Measurements from ENCODE around the gene NCKAP1. TPM values are rescaled to one million over a fixed set of nuclear protein-coding genes. Genes with fewer than 3 reads are reported as not detected.

The NCKAP1 gene
- total and polyA plus RNA-seq, 10 donors, result 8.9 to 62.5 (median 49.3) TPM

GRCh38 chr2:182946958-182947369 lies 91.3 kb downstream of the NCKAP1 start:
- no peak for TF ChIP-seq POLR2A (IDR thresholded peaks at IDR 0.05)
- no peak for TF ChIP-seq CTCF (IDR thresholded peaks at IDR 0.05 in 8 of 11, conservative IDR thresholded peaks at IDR 0.05 in 3 of 11)
- no peak for TF ChIP-seq POLR2AphosphoS5 (IDR thresholded peaks at IDR 0.05)
- DNase-seq, result no peak
- intact Hi-C loops (cut with DNase I; ENCODE audit: low total_unique reads), result no loop called here
- H3K4me1 ChIP-seq, result peaks cover 0 to 3% (median 0%) of the 10 kb centered on the region in 6 donors
- 55 to 81% (median 62%) methylated on average over 1 of the region's 1 CpG for WGBS, 5 donors
- H3K27ac ChIP-seq, result no peak overlapping the region
- no peaks in the 10 kb centered on the region for H3K27me3 ChIP-seq (replicated peaks in 1 of 7)
- no peak overlapping the region for H3K4me3 ChIP-seq
- H3K36me3 ChIP-seq, result peaks cover 0 to 7% (median 0%) of the 10 kb centered on the region in 6 donors
- H3K9me3 ChIP-seq, result no peaks in the 10 kb centered on the region

GRCh38 chr2:182943339-182943738 lies 94.9 kb downstream of the NCKAP1 start:
- no peak overlapping the region for H3K4me3 ChIP-seq
- H3K9me3 ChIP-seq, result no peaks in the 10 kb centered on the region
- no peaks in the 10 kb centered on the region for H3K27me3 ChIP-seq (replicated peaks in 1 of 7)
- no peak for DNase-seq
- 38 to 44% (median 42%) methylated on average over 2 of the region's 2 CpGs for WGBS, 5 donors
- intact Hi-C loops (cut with DNase I; ENCODE audit: low total_unique reads), result no loop called here
- TF ChIP-seq POLR2AphosphoS5 (IDR thresholded peaks at IDR 0.05), result no peak
- no peak for TF ChIP-seq POLR2A (IDR thresholded peaks at IDR 0.05)
- no peak for TF ChIP-seq CTCF (IDR thresholded peaks at IDR 0.05 in 8 of 11, conservative IDR thresholded peaks at IDR 0.05 in 3 of 11)
- H3K36me3 ChIP-seq, result peaks cover 0 to 6% (median 0%) of the 10 kb centered on the region in 6 donors
- peaks cover 0 to 3% (median 0%) of the 10 kb centered on the region in 6 donors for H3K4me1 ChIP-seq
- no peak overlapping the region for H3K27ac ChIP-seq

- 73 to 87% (median 82%) methylated on average over 2 of the region's 2 CpGs for WGBS, 5 donors
- intact Hi-C loops (cut with DNase I; ENCODE audit: low total_unique reads), result no loop called here
- H3K4me1 ChIP-seq, result peaks cover 0 to 3% (median 0%) of the 10 kb centered on the region in 6 donors
These were observed 95.5 kb downstream of the NCKAP1 start for GRCh38 chr2:182942756-182943155.

GRCh38 chr2:182941919-182942318 lies 96.3 kb downstream of the NCKAP1 start:
- no peak overlapping the region for H3K4me3 ChIP-seq
- WGBS, 5 donors, result 57 to 78% (median 70%) methylated on average over 1 of the region's 1 CpG
- intact Hi-C loops (cut with DNase I; ENCODE audit: low total_unique reads), result no loop called here
- no peaks in the 10 kb centered on the region for H3K27me3 ChIP-seq (replicated peaks in 1 of 7)
- H3K9me3 ChIP-seq, result no peaks in the 10 kb centered on the region
- DNase-seq, result no peak
- TF ChIP-seq POLR2AphosphoS5 (IDR thresholded peaks at IDR 0.05) (no peak), CTCF (IDR thresholded peaks at IDR 0.05 in 8 of 11, conservative IDR thresholded peaks at IDR 0.05 in 3 of 11) (no peak)
- peaks cover 0 to 6% (median 0%) of the 10 kb centered on the region in 6 donors for H3K36me3 ChIP-seq
- no peak overlapping the region for H3K27ac ChIP-seq
- H3K4me1 ChIP-seq, result no peaks in the 10 kb centered on the region

More at GRCh38 chr2:182942756-182943155, 95.5 kb downstream of the NCKAP1 start:
- TF ChIP-seq CTCF (IDR thresholded peaks at IDR 0.05 in 8 of 11, conservative IDR thresholded peaks at IDR 0.05 in 3 of 11) (no peak), POLR2A (IDR thresholded peaks at IDR 0.05) (no peak), POLR2AphosphoS5 (IDR thresholded peaks at IDR 0.05) (no peak)
- Histone ChIP-seq H3K36me3 (peaks cover 0 to 6% (median 0%) of the 10 kb centered on the region in 6 donors), H3K9me3 (no peaks in the 10 kb centered on the region), H3K27ac (no peak overlapping the region), H3K27me3 (replicated peaks in 1 of 7) (no peaks in the 10 kb centered on the region), H3K4me3 (no peak overlapping the region)
- DNase-seq, result no peak
